ENCODE measurements around the gene EIF4E2. TPM values are rescaled to one million over a fixed set of nuclear protein-coding genes. Genes with fewer than 3 reads are reported as not detected.

The EIF4E2 gene
- total RNA-seq, 1 donor from 2014 or later, result 97.0 TPM

DNA sequence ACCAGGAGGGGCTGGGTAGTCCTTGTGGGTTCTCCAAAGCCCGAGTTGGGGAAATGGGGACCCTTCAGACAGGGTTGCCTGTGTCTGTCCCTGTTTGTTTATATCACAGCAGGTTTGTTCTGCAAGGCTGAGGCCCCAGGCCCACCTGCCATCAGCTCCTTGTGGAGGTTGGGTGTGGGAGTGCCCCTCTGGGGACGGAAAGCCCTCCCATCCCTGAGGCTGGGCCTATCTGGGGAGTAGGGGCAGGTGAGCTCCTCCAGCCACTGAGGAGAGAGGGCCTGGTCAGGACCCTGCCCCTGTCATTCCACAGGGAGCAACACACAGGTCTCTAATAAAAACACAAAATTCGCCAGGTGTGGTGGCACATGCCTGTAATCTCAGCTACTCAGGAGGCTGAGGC is 59.6 kb downstream of the EIF4E2 start:
- Histone ChIP-seq H4K20me1 (ENCODE audit: low read depth) (no peaks in the 10 kb centered on the region), H3K36me3 (no peaks in the 10 kb centered on the region), H3K4me1 (no peaks in the 10 kb centered on the region), H3K9ac (no peak overlapping the region), H2AFZ (replicated peaks) (no peak overlapping the region), H3K4me2 (no peak overlapping the region), H3K9me3 (ENCODE audit: low read depth) (no peaks in the 10 kb centered on the region), H3K4me3 (no peak overlapping the region), H3K79me2 (ENCODE audit: low read depth) (no peaks in the 10 kb centered on the region), H3K27ac (no peak overlapping the region), H3F3A (ENCODE audit: low read depth) (no peaks in the 10 kb centered on the region), H3K27me3 (peaks cover 5% of the 10 kb centered on the region)
- H3K27me3 Mint-ChIP-seq (ENCODE audit: insufficient read depth, low read depth), result peaks cover 7% of the 10 kb centered on the region
- no peaks in the 10 kb centered on the region for H3K9me3 Mint-ChIP-seq
- no peak overlapping the region for H3K27ac Mint-ChIP-seq
- H3K4me1 Mint-ChIP-seq, result no peaks in the 10 kb centered on the region
- no peaks in the 10 kb centered on the region for H3K36me3 Mint-ChIP-seq
- TF ChIP-seq EZH2 (IDR thresholded peaks at IDR 0.05), result no peak
- TF ChIP-seq, protein P1, sequence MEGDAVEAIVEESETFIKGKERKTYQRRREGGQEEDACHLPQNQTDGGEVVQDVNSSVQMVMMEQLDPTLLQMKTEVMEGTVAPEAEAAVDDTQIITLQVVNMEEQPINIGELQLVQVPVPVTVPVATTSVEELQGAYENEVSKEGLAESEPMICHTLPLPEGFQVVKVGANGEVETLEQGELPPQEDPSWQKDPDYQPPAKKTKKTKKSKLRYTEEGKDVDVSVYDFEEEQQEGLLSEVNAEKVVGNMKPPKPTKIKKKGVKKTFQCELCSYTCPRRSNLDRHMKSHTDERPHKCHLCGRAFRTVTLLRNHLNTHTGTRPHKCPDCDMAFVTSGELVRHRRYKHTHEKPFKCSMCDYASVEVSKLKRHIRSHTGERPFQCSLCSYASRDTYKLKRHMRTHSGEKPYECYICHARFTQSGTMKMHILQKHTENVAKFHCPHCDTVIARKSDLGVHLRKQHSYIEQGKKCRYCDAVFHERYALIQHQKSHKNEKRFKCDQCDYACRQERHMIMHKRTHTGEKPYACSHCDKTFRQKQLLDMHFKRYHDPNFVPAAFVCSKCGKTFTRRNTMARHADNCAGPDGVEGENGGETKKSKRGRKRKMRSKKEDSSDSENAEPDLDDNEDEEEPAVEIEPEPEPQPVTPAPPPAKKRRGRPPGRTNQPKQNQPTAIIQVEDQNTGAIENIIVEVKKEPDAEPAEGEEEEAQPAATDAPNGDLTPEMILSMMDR (IDR thresholded peaks at IDR 0.05), result no peak
- no peak for TF ChIP-seq EZH2phosphoT487 (IDR thresholded peaks at IDR 0.05)
- DNase-seq (ENCODE audit: low spot score), result no peak
- H3K4me3 Mint-ChIP-seq, result no peak overlapping the region

DNA sequence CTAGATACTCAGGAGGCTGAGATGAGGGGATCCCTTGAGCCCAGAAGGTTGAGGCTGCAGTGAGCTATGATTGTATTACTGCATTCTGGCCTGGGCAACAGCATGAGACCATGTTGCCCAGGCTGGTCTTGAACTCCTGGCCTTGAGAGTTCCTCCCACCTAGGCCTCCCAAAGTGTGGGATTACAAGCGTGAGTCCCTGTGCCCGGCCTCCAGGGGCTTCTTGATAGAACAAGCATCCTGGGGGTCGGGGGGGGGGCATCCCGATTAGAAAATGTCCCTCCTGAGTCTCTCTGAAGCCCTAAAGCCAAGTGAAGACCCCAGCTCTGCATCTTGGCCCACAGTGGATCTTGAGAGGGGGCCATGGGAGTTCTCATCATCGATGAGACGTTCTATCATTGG is 60.6 kb downstream of the EIF4E2 start:
- no peaks in the 10 kb centered on the region for H3K9me3 ChIP-seq (ENCODE audit: low read depth)

DNA sequence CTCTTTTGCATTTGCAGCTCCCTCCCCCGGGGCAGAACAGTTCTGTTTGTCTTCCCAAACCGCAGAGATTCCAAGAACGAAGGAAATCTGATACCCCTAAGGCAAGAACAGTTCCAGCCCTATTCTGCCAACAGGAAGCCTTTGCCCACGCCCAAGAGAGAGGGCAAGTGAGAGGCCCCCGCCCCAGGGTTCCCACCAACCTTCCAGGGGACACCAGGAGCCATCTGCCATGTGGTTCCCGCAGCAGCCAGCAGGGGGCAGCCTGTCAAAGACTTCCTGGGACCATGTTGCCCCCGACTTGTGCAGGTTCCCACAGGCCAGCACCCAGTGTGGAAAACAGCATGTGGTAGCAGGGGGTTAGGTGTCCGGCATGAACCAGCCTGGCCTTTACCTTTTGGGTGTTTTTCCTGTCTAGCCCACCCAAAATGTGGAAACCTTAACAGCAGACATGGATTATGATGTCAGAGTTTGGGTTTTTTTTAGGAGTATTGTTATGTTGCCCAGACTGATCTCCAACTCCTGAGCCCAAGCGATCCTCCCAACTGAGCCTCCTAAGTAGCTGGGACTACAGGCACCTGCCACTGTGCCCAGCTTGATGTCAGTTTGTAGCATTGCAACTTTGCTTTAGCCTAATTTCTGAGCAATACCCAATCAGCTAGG is 61.2 kb downstream of the EIF4E2 start:
- peaks cover 9% of the 10 kb centered on the region for H3K27me3 Mint-ChIP-seq (ENCODE audit: insufficient read depth, low read depth)

More for the DNA sequence above, 60.6 kb downstream of the EIF4E2 start:
- Histone ChIP-seq H3K9ac (no peak overlapping the region), H3K36me3 (no peaks in the 10 kb centered on the region), H2AFZ (replicated peaks) (no peak overlapping the region), H3K79me2 (ENCODE audit: low read depth) (no peaks in the 10 kb centered on the region), H3K27ac (no peak overlapping the region), H3F3A (ENCODE audit: low read depth) (no peaks in the 10 kb centered on the region), H3K4me2 (no peak overlapping the region), H3K4me1 (no peaks in the 10 kb centered on the region), H4K20me1 (ENCODE audit: low read depth) (no peaks in the 10 kb centered on the region), H3K27me3 (peaks cover 5% of the 10 kb centered on the region), H3K4me3 (no peak overlapping the region)
- Mint-ChIP-seq H3K27ac (no peak overlapping the region), H3K4me1 (peaks cover 2% of the 10 kb centered on the region), H3K9me3 (no peaks in the 10 kb centered on the region), H3K4me3 (no peak overlapping the region), H3K27me3 (ENCODE audit: insufficient read depth, low read depth) (peaks cover 9% of the 10 kb centered on the region), H3K36me3 (no peaks in the 10 kb centered on the region)
- TF ChIP-seq, protein P1 (IDR thresholded peaks at IDR 0.05), result no peak
- TF ChIP-seq EZH2phosphoT487 (IDR thresholded peaks at IDR 0.05) (no peak), EZH2 (IDR thresholded peaks at IDR 0.05) (no peak)
- no peak for DNase-seq (ENCODE audit: low spot score)

More for the DNA sequence above, 61.2 kb downstream of the EIF4E2 start:
- no peaks in the 10 kb centered on the region for H3K36me3 Mint-ChIP-seq
- Histone ChIP-seq H4K20me1 (ENCODE audit: low read depth) (no peaks in the 10 kb centered on the region), H3K79me2 (ENCODE audit: low read depth) (no peaks in the 10 kb centered on the region), H3K4me2 (no peak overlapping the region), H3K27me3 (peaks cover 5% of the 10 kb centered on the region), H3K4me3 (no peak overlapping the region), H3K4me1 (no peaks in the 10 kb centered on the region), H3K36me3 (no peaks in the 10 kb centered on the region), H3K9me3 (ENCODE audit: low read depth) (no peaks in the 10 kb centered on the region), H2AFZ (replicated peaks) (no peak overlapping the region), H3F3A (ENCODE audit: low read depth) (no peaks in the 10 kb centered on the region), H3K9ac (no peak overlapping the region), H3K27ac (no peak overlapping the region)
- no peaks in the 10 kb centered on the region for H3K9me3 Mint-ChIP-seq
- peak; percentile 66 for DNase-seq (ENCODE audit: low spot score)
- no peak for TF ChIP-seq EZH2phosphoT487 (IDR thresholded peaks at IDR 0.05)
- TF ChIP-seq, protein P1 (IDR thresholded peaks at IDR 0.05), result peak; percentile 92
- no peak overlapping the region for H3K27ac Mint-ChIP-seq
- H3K4me1 Mint-ChIP-seq, result peaks cover 2% of the 10 kb centered on the region
- no peak overlapping the region for H3K4me3 Mint-ChIP-seq
